K562 (cell line): ENCODE measurements around the gene FAM168B. TPM values are rescaled to one million over a fixed set of nuclear protein-coding genes. Genes with fewer than 3 reads are reported as not detected.

Source experiments
- JUN ChIP-seq, 2 experiments: sonication (generic) in 1 of 2; formaldehyde crosslinking in 1 of 2; IDR thresholded peaks; 2 replicates each; pipeline versions ENCODE4 v1.6.1 to v1.8.0; 2012 to 2022; ENCODE audit warnings: borderline replicate concordance in 2 of 2, mild to moderate bottlenecking in 2 of 2, improper control_type of control experiment in 1 of 2, low read depth in 1 of 2, low read length in 1 of 2, missing genetic modification reagents in 1 of 2
- JUND ChIP-seq, 2 experiments: IDR thresholded peaks; 2 replicates in 1 of 2; 3 replicates in 1 of 2; pipeline ENCODE4 v1.6.1; 2011; ENCODE audit warnings: borderline replicate concordance in 2 of 2, low read depth in 2 of 2, low read length in 2 of 2, improper control_type of control experiment in 1 of 2, missing biosample characterization in 1 of 2, missing genetic modification characterization in 1 of 2, missing genetic modification reagents in 1 of 2
- RBM14 ChIP-seq: fragments of 200-400 bp; formaldehyde crosslinking; IDR thresholded peaks from 2 replicates; pipeline ENCODE4 v1.6.1; 2018; ENCODE audit warnings: low read depth, mild to moderate bottlenecking, low read length, moderate library complexity, borderline replicate concordance; ENCODE audit not compliant: insufficient read depth
- RBM34 ChIP-seq: fragments of 200-400 bp; formaldehyde crosslinking; IDR thresholded peaks from 2 replicates; pipeline ENCODE4 v1.6.1; 2018; ENCODE audit warnings: low read length, borderline replicate concordance; ENCODE audit not compliant: insufficient read depth
- TAF9B ChIP-seq: fragments of 450-650 bp; IDR thresholded peaks from 2 replicates; pipeline ENCODE4 v1.6.1; 2018; ENCODE audit warnings: mild to moderate bottlenecking; ENCODE audit not compliant: partially characterized antibody
- ZNF232 ChIP-seq: sonication (generic); formaldehyde crosslinking; IDR thresholded peaks from 2 replicates; pipeline ENCODE4 v1.8.0; 2022; ENCODE audit warnings: mild to moderate bottlenecking, missing genetic modification reagents
- polyA plus RNA-seq, 8 experiments: library from polyadenylated mRNA; depleted of rRNA in 4 of 8; stranded (reverse) in 5 of 8; unstranded in 3 of 8; fragments of >200 nt; fragmentation: Nextera tagmentation in 2 of 8; fragmentation: Illumina TruSeq in 1 of 8; extraction: Ambion mirVana in 2 of 8; extraction: Trizol in 1 of 8; gene quantifications; 2 replicates each; pipeline versions ENCODE4 v1.2.1 to v1.2.3, GENCODE V29; 2011 to 2014; ENCODE audit warnings: inconsistent platforms in 1 of 8, missing spikeins in 1 of 8
- total RNA-seq, 7 experiments: library from RNA; depleted of rRNA in 6 of 7; stranded (reverse); fragments of >200 nt in 6 of 7; fragmentation: Illumina TruSeq in 2 of 7; extraction: Trizol in 2 of 7; gene quantifications; 2 replicates each; pipeline versions ENCODE4 v1.2.1 to v1.2.3, GENCODE V29; 2011 to 2021; ENCODE audit warnings: low replicate concordance in 1 of 7
- TF ChIP-seq, protein P1 (sequence below): fragments of 250-450 bp; sonication (Bioruptor Pico); IDR thresholded peaks from 2 replicates; pipeline ENCODE4 v1.4.0; 2020; ENCODE audit warnings: mild to moderate bottlenecking
- TF ChIP-seq, protein P2 (sequence below): fragments of 450-650 bp; conservative IDR thresholded peaks from 2 replicates; pipeline ENCODE4 v1.6.1; 2016; ENCODE audit warnings: missing genetic modification characterization, low read depth, mild to moderate bottlenecking, control low read depth, missing compliant biosample characterization
- TF ChIP-seq, protein P3 (sequence below): sonication (generic); formaldehyde crosslinking; IDR thresholded peaks from 2 replicates; pipeline ENCODE4 v1.8.1; 2023; ENCODE audit warnings: mild to moderate bottlenecking, missing genetic modification reagents
- TF ChIP-seq, protein P4 (sequence below): fragments of 250-450 bp; sonication (Bioruptor Pico); IDR thresholded peaks from 2 replicates; pipeline ENCODE4 v1.4.0; 2020
- TF ChIP-seq, protein P5 (sequence below): fragments of 250-450 bp; sonication (Bioruptor Pico); IDR thresholded peaks from 2 replicates; pipeline ENCODE4 v1.9.0; 2021; ENCODE audit warnings: mild to moderate bottlenecking, inconsistent platforms

Gene FAM168B
- total and polyA plus RNA-seq, 9 of the 15 experiments (the other 6 are each of a cell fraction or from before 2014, with no cell fraction given), result 3.3 to 76.0 (median 46.1) TPM

DNA sequence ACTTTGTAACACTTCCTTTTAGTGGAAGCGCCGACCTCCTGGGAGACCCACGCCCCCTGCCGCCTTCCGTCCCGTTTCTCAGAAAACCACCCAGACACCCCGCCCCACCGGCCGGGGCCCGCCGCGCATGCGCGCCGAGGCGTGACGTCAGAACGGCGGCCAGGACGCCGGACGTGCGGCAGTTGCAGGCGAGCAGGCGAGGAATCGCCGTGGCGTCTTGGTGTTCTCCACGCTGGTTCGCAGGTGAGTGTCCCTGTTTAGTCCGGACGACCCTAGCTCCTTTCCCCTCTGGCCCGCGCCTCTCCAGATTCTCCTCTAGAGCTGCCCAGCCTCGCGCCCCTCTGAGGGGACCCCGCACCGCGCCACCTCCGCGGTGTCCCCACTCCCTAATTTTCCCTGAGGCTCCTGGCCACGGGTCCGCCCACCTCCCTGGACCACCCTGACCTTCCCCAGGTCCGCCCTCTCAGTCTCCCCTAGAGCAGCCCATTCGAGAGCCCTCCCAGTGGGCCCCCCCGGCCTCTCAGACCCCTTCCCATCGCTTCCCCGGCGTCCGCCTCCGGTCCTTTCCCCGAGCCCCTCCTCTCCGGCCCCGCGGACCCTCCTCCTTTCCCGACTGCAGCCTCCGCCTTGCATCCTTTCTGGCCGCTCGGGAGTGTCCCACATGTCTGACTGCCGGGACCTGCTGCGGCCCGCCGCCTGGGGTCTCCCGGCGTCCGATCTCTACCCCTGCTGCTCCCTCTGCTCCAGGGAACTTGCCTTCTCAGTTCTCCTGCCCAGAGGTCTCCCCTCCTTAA is 12.1 kb upstream of the FAM168B start, which contains the start of gene PLEKHB2 (continued):
- TF ChIP-seq, protein P1, sequence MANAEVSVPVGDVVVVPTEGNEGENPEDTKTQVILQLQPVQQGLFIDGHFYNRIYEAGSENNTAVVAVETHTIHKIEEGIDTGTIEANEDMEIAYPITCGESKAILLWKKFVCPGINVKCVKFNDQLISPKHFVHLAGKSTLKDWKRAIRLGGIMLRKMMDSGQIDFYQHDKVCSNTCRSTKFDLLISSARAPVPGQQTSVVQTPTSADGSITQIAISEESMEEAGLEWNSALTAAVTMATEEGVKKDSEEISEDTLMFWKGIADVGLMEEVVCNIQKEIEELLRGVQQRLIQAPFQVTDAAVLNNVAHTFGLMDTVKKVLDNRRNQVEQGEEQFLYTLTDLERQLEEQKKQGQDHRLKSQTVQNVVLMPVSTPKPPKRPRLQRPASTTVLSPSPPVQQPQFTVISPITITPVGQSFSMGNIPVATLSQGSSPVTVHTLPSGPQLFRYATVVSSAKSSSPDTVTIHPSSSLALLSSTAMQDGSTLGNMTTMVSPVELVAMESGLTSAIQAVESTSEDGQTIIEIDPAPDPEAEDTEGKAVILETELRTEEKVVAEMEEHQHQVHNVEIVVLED, result peak; percentile 87
- TF ChIP-seq TAF9B, result peak; percentile 49
- TF ChIP-seq, protein P2, sequence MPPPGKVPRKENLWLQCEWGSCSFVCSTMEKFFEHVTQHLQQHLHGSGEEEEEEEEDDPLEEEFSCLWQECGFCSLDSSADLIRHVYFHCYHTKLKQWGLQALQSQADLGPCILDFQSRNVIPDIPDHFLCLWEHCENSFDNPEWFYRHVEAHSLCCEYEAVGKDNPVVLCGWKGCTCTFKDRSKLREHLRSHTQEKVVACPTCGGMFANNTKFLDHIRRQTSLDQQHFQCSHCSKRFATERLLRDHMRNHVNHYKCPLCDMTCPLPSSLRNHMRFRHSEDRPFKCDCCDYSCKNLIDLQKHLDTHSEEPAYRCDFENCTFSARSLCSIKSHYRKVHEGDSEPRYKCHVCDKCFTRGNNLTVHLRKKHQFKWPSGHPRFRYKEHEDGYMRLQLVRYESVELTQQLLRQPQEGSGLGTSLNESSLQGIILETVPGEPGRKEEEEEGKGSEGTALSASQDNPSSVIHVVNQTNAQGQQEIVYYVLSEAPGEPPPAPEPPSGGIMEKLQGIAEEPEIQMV (tag), result no peak
- TF ChIP-seq ZNF232, result no peak
- no peak for TF ChIP-seq RBM34
- TF ChIP-seq, protein P3, sequence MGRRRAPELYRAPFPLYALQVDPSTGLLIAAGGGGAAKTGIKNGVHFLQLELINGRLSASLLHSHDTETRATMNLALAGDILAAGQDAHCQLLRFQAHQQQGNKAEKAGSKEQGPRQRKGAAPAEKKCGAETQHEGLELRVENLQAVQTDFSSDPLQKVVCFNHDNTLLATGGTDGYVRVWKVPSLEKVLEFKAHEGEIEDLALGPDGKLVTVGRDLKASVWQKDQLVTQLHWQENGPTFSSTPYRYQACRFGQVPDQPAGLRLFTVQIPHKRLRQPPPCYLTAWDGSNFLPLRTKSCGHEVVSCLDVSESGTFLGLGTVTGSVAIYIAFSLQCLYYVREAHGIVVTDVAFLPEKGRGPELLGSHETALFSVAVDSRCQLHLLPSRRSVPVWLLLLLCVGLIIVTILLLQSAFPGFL (CRISPR knock-in tag), result no peak
- TF ChIP-seq, protein P4, sequence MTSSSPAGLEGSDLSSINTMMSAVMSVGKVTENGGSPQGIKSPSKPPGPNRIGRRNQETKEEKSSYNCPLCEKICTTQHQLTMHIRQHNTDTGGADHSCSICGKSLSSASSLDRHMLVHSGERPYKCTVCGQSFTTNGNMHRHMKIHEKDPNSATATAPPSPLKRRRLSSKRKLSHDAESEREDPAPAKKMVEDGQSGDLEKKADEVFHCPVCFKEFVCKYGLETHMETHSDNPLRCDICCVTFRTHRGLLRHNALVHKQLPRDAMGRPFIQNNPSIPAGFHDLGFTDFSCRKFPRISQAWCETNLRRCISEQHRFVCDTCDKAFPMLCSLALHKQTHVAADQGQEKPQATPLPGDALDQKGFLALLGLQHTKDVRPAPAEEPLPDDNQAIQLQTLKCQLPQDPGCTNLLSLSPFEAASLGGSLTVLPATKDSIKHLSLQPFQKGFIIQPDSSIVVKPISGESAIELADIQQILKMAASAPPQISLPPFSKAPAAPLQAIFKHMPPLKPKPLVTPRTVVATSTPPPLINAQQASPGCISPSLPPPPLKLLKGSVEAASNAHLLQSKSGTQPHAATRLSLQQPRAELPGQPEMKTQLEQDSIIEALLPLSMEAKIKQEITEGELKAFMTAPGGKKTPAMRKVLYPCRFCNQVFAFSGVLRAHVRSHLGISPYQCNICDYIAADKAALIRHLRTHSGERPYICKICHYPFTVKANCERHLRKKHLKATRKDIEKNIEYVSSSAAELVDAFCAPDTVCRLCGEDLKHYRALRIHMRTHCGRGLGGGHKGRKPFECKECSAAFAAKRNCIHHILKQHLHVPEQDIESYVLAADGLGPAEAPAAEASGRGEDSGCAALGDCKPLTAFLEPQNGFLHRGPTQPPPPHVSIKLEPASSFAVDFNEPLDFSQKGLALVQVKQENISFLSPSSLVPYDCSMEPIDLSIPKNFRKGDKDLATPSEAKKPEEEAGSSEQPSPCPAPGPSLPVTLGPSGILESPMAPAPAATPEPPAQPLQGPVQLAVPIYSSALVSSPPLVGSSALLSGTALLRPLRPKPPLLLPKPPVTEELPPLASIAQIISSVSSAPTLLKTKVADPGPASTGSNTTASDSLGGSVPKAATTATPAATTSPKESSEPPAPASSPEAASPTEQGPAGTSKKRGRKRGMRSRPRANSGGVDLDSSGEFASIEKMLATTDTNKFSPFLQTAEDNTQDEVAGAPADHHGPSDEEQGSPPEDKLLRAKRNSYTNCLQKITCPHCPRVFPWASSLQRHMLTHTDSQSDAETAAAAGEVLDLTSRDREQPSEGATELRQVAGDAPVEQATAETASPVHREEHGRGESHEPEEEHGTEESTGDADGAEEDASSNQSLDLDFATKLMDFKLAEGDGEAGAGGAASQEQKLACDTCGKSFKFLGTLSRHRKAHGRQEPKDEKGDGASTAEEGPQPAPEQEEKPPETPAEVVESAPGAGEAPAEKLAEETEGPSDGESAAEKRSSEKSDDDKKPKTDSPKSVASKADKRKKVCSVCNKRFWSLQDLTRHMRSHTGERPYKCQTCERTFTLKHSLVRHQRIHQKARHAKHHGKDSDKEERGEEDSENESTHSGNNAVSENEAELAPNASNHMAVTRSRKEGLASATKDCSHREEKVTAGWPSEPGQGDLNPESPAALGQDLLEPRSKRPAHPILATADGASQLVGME, result no peak
- peak; percentile 72 for TF ChIP-seq JUND (IDR thresholded peaks at IDR 0.05; ENCODE audit: borderline replicate concordance, low read depth, low read length)
- peak; percentile 32; the same call in 1 of the 3 replicates for TF ChIP-seq JUND (tag; IDR thresholded peaks at IDR 0.05; ENCODE audit: borderline replicate concordance, low read depth, low read length)
- TF ChIP-seq, protein P5, sequence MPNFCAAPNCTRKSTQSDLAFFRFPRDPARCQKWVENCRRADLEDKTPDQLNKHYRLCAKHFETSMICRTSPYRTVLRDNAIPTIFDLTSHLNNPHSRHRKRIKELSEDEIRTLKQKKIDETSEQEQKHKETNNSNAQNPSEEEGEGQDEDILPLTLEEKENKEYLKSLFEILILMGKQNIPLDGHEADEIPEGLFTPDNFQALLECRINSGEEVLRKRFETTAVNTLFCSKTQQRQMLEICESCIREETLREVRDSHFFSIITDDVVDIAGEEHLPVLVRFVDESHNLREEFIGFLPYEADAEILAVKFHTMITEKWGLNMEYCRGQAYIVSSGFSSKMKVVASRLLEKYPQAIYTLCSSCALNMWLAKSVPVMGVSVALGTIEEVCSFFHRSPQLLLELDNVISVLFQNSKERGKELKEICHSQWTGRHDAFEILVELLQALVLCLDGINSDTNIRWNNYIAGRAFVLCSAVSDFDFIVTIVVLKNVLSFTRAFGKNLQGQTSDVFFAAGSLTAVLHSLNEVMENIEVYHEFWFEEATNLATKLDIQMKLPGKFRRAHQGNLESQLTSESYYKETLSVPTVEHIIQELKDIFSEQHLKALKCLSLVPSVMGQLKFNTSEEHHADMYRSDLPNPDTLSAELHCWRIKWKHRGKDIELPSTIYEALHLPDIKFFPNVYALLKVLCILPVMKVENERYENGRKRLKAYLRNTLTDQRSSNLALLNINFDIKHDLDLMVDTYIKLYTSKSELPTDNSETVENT (CRISPR knock-in tag), result peak; percentile 79
- no peak for TF ChIP-seq RBM14
- TF ChIP-seq JUN (IDR thresholded peaks at IDR 0.05; ENCODE audit: borderline replicate concordance, low read depth, low read length), result peak; percentile 20; the same call in 1 of the 2 replicates
- 0 out of 2 replicates have a peak, but pooled peaks have one; percentile 16 for TF ChIP-seq JUN (CRISPR knock-in tag; IDR thresholded peaks at IDR 0.05; ENCODE audit: borderline replicate concordance)
